Measurements from ENCODE around the gene SYK. TPM values are rescaled to one million over a fixed set of nuclear protein-coding genes. Genes with fewer than 3 reads are reported as not detected.

Gene SYK
- total RNA-seq, 1 donor from 2014 or later, result 0.36 TPM

GRCh38 chr9:90846770-90847419 lies 45.3 kb downstream of the SYK start:
- DNase-seq (ENCODE audit: low spot score), result no peak
- Mint-ChIP-seq H3K9me3 (ENCODE audit: unreplicated experiment) (no peaks in the 10 kb centered on the region), H3K4me3 (ENCODE audit: unreplicated experiment) (no peak overlapping the region), H3K27ac (ENCODE audit: unreplicated experiment) (no peak overlapping the region), H3K4me1 (ENCODE audit: unreplicated experiment) (peaks cover 3% of the 10 kb centered on the region), H3K27me3 (ENCODE audit: unreplicated experiment) (no peaks in the 10 kb centered on the region), H3K36me3 (ENCODE audit: low read depth, unreplicated experiment) (no peaks in the 10 kb centered on the region)
- no peak for TF ChIP-seq CTCF (IDR thresholded peaks at IDR 0.05; ENCODE audit: unreplicated experiment)

DNA sequence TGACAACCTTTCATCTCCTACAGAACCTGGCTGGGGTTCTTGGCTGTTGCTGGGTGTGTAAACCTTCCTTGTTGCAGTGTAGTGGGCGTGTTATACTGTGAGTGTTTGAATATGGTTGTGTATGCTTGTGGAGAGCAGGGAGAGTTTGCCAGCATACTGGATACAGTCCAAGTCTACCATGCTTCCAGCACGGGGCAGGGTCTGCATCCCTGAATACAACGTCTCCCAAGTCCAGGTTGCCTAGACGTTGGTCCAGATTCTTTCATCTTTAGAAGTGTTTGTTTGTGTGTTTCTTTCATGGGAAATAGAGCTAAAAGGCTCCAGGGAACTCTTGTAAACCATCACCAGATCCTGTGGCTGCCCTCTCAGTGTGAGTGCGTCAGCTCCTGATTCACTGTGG lies 46.4 kb downstream of the SYK start:
- Mint-ChIP-seq H3K27me3 (ENCODE audit: unreplicated experiment) (peaks cover 1% of the 10 kb centered on the region), H3K36me3 (ENCODE audit: low read depth, unreplicated experiment) (no peaks in the 10 kb centered on the region), H3K4me1 (ENCODE audit: unreplicated experiment) (peaks cover 3% of the 10 kb centered on the region), H3K4me3 (ENCODE audit: unreplicated experiment) (no peak overlapping the region), H3K9me3 (ENCODE audit: unreplicated experiment) (no peaks in the 10 kb centered on the region), H3K27ac (ENCODE audit: unreplicated experiment) (no peak overlapping the region)
- no peak for DNase-seq (ENCODE audit: low spot score)
- no peak for TF ChIP-seq CTCF (IDR thresholded peaks at IDR 0.05; ENCODE audit: unreplicated experiment)

DNA sequence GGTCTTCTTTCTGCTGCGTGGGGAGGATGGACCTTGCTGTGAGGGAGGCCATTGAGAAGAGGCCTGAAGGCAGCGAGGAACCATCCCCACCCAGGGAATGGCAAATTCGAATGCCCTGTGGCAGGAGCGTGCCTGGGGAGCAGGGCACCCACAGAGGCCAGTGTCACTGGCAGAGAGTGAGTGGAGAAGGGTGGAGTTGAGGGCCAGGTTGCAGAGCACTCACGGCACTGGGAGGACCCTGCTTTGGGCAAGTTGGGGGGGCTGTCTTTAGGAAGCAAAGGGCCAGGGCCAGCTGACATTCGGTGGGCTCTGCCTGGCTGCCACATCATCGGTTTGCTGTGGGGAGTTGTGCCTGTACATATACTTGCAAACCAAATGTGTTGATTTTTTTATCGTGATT lies 47.2 kb downstream of the SYK start:
- Mint-ChIP-seq H3K36me3 (ENCODE audit: low read depth, unreplicated experiment) (no peaks in the 10 kb centered on the region), H3K9me3 (ENCODE audit: unreplicated experiment) (no peaks in the 10 kb centered on the region), H3K4me1 (ENCODE audit: unreplicated experiment) (peaks cover 3% of the 10 kb centered on the region), H3K27me3 (ENCODE audit: unreplicated experiment) (peaks cover 3% of the 10 kb centered on the region), H3K27ac (ENCODE audit: unreplicated experiment) (no peak overlapping the region), H3K4me3 (ENCODE audit: unreplicated experiment) (no peak overlapping the region)
- TF ChIP-seq CTCF (IDR thresholded peaks at IDR 0.05; ENCODE audit: unreplicated experiment), result no peak
- no peak for DNase-seq (ENCODE audit: low spot score)

- H3K27me3 Mint-ChIP-seq (ENCODE audit: unreplicated experiment), result peaks cover 5% of the 10 kb centered on the region
These were observed 49.8 kb downstream of the SYK start for GRCh38 chr9:90851444-90851843.

More at GRCh38 chr9:90851444-90851843, 49.8 kb downstream of the SYK start:
- no peak overlapping the region for H3K27ac Mint-ChIP-seq (ENCODE audit: unreplicated experiment)
- H3K4me3 Mint-ChIP-seq (ENCODE audit: unreplicated experiment), result no peak overlapping the region
- TF ChIP-seq CTCF (IDR thresholded peaks at IDR 0.05; ENCODE audit: unreplicated experiment), result no peak
- no peaks in the 10 kb centered on the region for H3K36me3 Mint-ChIP-seq (ENCODE audit: low read depth, unreplicated experiment)
- H3K4me1 Mint-ChIP-seq (ENCODE audit: unreplicated experiment), result no peaks in the 10 kb centered on the region
- no peaks in the 10 kb centered on the region for H3K9me3 Mint-ChIP-seq (ENCODE audit: unreplicated experiment)
- DNase-seq (ENCODE audit: low spot score), result no peak

All from endothelial cell (in vitro differentiated cells).